T47D (cell line): ENCODE data around the gene RPTOR.
A peak's percentile ranks its signal among the peaks of the same experiment; 100 is the strongest.

Experiments used
- DNase-seq, 2 experiments: peaks; one replicate each; pipeline versions ENCODE4 v3.0.0 to v3.0.0-alpha.2; 2011 to 2012; ENCODE audit warnings: low read depth in 1 of 2, low spot score in 1 of 2
- JUND ChIP-seq: IDR thresholded peaks from 2 replicates; pipeline ENCODE4 v1.6.1; 2012; ENCODE audit warnings: low read depth
- in situ Hi-C: cut with HindIII; loops from 2 replicates; pipeline ENCODE4 v1.10.0; 2016; ENCODE audit warnings: low sequenced_read_pairs, low pct_unique_long_range_greater_than_20kb

The RPTOR gene

DNA sequence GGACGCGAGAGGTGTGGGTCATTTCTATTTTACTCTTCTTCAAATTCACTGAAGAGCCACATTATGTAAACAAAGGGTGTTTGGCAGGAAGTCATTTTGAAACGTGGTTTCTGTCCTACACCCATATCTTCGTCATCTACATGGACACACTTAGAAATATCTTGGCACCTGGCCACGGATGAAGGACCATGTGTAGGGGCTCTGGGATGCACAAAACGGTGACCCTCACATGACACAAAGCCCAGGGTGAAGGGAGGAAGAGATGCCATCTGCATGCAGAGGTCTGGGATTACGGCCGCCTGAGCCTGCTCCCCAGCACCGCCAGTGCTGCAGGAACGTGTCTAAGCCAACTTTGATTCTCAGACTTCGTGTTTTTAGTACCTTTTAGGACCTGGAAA, 316.8 kb downstream of the RPTOR start:
- no peak for DNase-seq
- in situ Hi-C loops, result no loop called here
- TF ChIP-seq JUND, result no peak

GRCh38 chr17:80861892-80862291, 317.3 kb downstream of the RPTOR start:
- no peak for TF ChIP-seq JUND
- in situ Hi-C loops, result no loop called here
- peak in 1 of 2 experiments; percentile 33 for DNase-seq

DNA sequence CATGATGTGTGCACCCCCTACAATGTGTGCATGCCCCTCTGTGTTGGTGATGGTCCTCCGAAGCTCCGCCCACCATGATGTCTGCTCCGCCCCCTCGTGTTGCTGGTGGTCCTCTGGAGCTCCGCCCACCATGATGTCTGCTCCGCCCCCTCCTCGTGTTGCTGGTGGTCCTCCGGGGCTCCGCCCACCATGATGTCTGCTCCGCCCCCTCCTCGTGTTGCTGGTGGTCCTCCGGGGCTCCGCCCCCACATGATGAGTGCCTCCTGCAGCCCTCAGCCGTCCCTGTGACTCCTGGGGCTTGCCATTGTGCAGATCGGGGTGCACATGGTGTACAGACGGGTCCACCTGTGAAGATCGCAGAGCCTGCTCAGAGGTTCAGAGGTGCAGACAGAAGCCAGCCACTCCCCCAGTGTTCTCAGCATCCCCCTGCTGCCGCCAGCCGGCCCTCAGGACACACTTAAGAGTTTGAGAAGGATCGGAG, 317.9 kb downstream of the RPTOR start:
- in situ Hi-C loops, result no loop called here
- no peak for DNase-seq
- no peak for TF ChIP-seq JUND

DNA sequence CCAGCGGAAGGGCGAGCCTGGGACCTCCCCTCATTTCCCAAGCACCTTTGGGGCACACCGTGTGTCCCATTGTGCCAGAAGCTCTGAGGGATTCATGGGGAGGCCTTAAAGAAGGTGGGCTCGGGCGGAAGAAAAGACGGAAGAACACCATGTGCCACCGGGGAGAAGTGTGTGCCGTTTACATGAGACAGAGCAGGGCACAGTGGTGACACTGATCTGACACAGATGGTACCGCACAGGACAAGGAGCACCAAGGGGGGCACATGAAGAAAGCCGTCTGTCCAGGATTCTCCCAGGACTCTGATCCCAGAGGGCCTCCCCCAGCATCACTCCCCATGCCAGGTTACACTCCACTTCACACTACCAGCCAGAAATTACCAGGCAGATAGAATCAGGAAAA, 318.3 kb downstream of the RPTOR start:
- no peak for DNase-seq
- in situ Hi-C loops, result no loop called here

DNA sequence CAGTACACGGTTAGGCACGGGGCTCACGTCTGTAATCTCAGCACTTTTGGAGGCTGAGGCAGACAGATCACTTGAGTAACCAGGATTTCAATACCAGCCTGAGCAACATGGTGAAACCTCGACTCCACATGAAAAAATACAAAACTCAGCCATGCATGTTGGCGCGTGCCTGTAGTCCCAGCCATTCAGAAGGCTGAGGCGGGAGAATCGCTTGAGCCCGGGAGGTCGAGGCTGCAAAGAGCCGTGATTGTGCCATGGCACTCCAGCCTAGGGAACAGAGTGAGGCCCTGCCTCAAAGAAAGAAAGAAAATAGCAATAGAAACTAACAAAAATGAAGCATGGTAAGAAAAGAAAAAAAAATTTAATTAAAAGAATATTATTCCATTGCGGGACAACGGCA, 319.0 kb downstream of the RPTOR start:
- no peak for TF ChIP-seq JUND
- in situ Hi-C loops, result no loop called here
- DNase-seq, result no peak

More for the DNA sequence above, 318.3 kb downstream of the RPTOR start:
- no peak for TF ChIP-seq JUND

GRCh38 chr17:80864751-80865150, 320.1 kb downstream of the RPTOR start:
- in situ Hi-C loops, result no loop called here
- DNase-seq, result no peak
- TF ChIP-seq JUND, result no peak

- in situ Hi-C loops, result no loop called here
- no peak for TF ChIP-seq JUND
Observed at GRCh38 chr17:80866050-80866793, 321.6 kb downstream of the RPTOR start.

DNA sequence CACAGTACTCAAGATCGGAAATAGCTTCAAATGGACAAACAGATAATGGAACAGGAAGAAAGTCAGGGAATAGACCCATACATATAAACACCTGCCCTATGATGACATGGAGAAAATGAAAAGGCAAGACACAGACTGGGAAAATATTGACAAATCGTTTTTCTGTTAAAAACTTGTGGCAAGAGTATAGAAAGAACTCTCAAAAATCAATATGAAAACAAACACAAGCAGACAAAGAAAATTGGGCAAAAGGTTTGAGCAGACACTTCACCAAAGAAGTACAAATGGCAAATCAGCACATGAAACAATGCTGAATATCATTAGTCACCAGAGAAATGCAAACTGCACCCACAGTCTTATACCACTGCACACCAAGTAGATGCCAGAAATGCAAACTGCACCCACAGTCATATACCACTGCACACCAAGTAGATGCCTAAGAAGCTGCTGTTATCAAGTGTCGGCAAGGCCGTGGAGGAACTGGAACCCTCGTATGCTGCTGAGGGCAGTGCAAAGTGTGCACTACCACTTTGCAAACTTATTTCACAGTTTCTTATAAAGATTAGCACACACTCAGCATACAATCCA, 323.5 kb downstream of the RPTOR start:
- no peak for DNase-seq
- in situ Hi-C loops, result no loop called here
- TF ChIP-seq JUND, result no peak

More at GRCh38 chr17:80866050-80866793, 321.6 kb downstream of the RPTOR start:
- DNase-seq, result peak; percentile 72 to 80

DNA sequence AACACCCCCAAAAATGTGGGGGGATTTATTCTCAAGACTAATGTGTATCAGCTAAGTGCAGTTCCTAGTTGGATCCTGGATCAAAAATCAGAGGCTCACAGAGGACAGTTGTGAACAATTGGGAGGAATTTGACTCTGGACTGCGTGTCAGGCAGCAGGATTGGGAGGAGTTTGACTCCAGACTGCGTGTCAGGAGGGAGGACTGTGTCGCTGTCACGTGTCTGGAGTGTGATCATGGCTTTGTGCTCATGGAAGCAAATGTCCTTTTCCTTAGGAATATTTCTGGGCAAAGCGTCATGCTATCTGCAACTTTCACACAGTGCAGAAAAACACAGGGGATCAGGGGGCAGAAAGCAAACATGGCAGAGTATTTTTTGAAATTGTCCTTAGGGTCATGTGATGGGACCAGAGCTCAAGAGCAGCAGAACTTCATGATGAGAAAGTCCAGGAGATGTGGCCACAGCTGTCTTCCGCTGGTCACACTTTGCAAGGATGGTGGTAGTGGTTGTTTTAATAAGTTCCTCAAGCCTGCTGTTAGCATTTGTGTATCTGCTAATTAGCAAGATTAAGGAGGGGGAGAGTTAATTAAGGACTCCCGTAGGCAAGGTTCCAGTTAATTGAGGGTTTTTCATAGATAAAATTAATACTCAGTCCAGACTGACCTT, 325.0 kb downstream of the RPTOR start:
- in situ Hi-C loops, result no loop called here
- TF ChIP-seq JUND, result no peak
- no peak for DNase-seq

DNA sequence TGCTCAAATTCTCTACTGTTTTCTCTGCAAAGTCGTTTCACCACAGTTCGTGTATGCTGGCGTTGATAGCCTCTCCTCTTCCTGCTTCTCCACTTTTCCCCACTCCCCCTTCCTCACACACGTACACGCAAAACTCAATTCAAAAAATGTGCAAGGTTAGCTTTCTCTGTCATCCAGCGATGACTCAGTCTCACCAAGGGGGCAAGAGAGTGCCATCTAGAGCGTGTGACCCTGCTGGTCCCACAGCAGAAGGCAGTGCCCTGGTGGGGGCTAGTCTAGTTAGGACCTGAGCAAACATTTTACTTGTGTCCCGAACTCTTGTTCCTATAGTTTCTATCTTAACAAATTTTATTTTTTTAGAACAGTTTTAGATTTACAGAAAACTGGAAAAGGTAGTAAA, 325.8 kb downstream of the RPTOR start:
- no peak for DNase-seq
- in situ Hi-C loops, result no loop called here
- TF ChIP-seq JUND, result no peak

GRCh38 chr17:80871341-80871740, 326.7 kb downstream of the RPTOR start:
- DNase-seq, result no peak
- TF ChIP-seq JUND, result no peak
- in situ Hi-C loops, result no loop called here

DNA sequence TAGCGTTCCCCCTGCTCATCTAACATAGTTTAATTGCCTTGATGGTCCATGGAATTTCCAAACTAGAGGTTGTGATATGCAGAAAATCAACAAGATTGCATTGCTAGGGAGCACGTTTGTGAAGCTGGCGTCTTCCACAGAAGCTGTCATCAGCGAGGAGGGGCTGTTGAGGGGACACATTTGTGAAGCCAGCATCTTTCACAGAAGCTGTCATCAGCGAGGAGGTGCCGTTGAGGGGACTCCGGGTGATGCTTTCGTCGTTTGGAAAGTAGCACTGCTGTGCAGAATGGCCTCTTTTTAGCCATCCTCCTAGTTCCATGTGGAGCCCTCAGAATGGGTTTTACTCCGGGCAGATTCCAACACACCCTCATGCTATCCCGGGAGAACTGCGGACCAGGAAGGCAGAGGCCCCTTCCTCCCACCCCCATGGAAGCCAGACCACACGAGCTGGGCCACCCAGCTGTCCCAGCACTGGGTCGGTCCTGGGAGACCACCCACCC, 327.4 kb downstream of the RPTOR start:
- no peak for DNase-seq
- TF ChIP-seq JUND, result no peak
- in situ Hi-C loops, result no loop called here
